ENCODE data around the gene IGIP.
A peak's percentile ranks its signal among the peaks of the same experiment; 100 is the strongest.

Gene IGIP

GRCh38 chr5:140111859-140112551, 13.7 kb upstream of the IGIP start:
- DNase-seq: no peak

- no peak for DNase-seq
Observed at GRCh38 chr5:140112685-140113179, 13.0 kb upstream of the IGIP start.

GRCh38 chr5:140113180-140113698, 12.5 kb upstream of the IGIP start:
- no peak for DNase-seq

GRCh38 chr5:140113699-140114263, 12.0 kb upstream of the IGIP start, which contains the start of gene PURA:
Gene PURA, plus strand, starts transcription at chr5:140114109. Its CDS starts 73 bp downstream, at chr5:140114182.
- DNase-seq: peak; percentile 87

GRCh38 chr5:140114341-140115185, 11.2 kb upstream of the IGIP start:
- DNase-seq: peak; percentile 43

DNA sequence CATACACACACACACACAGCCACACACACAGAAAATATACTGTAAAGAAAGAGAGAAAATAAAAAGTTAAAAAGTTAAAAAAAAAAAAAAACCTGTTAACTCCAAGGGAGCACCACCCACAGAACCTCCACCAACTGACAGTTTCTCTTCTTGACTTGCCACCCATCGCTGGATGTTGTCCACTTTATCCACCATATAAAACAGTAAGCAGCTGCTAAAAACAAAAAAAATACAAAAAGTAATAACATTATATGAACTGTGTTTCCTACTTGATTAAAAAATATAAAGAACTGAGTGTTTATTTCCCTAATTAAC, 10.6 kb upstream of the IGIP start:
- DNase-seq: no peak

- no peak for DNase-seq
Observed at GRCh38 chr5:140116716-140117115, 9.0 kb upstream of the IGIP start.

DNA sequence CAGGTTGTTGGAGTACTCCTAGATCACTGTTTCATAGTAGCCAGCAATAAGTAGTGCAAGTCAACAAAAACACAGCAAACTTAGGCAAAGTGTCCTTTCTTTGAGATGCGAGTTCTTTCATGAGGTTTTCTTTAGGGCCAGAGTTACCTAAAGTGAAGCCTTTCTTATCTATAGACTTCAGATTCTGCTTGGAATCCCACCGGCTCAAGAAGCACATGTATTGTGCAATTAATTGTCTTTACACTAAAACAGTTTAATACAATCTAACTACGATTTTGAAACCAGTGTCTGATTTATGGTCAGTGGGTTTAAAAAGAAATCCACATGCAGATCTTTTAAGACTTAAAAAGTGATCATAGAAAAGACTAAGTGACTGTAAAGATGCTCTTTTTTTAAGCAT, 8.2 kb upstream of the IGIP start:
- no peak for DNase-seq

GRCh38 chr5:140118302-140118936, 7.3 kb upstream of the IGIP start:
- no peak for DNase-seq

GRCh38 chr5:140126315-140127012, 727 bp downstream of the IGIP start:
- no peak for DNase-seq

DNA sequence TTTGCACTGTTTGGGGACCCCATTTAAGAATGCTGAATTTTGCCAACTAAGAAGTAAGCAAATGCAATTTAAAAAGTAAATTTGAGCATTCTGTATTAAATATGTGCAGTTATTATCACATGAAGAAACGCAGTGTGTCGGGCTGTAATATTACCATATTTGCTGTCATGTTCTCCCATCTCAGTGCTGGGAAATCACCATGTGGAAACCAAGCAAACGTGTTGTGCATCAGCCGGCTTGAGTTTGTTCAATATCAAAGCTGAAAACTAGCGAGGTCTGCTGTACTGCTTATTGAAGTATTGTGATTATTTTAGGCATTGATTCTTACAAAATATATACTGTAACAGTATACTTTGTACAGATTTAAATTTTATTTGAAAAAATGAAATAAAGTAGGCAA, 2.6 kb downstream of the IGIP start:
- DNase-seq: no peak

DNA sequence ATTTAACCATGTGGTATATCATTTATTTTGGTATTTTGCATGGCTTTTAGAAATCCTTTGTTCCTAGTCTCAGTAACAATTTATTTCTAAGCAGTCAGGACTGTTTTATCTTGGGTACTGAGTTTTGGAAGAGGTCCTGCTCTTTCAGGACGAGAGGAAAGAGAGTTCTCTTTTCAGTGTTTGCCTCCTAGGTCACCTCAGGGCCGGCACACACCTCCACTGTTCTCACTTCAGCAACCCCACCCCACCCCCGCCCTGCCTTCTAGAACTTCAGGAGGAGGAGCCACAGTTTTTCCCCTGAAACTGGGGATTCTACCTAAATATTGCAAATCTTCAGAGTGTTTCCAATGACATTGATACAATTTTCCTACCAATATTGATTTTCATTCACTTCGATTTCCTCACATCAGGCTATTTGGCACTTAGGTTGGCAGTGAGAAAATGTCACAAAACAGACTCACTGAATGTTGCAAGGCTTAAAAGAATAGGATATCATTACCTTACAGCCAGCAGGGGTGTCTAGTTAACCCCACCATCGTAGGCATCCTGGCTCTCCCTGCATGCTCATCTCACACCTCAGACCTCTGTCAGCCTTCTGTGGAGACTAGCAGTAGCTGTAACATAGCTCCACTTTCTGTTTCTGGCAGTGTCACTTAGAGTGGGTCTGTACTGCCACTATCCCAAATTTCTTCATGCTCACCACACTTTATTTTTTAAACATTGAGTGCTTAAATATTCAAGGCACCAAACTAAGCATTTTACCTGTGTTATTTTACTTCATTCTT, 5.4 kb downstream of the IGIP start:
- DNase-seq: no peak

- DNase-seq: peak; percentile 95
Observed at GRCh38 chr5:140131967-140132409, 6.3 kb downstream of the IGIP start.

GRCh38 chr5:140133514-140134167, 7.9 kb downstream of the IGIP start:
- DNase-seq: peak; percentile 78

DNA sequence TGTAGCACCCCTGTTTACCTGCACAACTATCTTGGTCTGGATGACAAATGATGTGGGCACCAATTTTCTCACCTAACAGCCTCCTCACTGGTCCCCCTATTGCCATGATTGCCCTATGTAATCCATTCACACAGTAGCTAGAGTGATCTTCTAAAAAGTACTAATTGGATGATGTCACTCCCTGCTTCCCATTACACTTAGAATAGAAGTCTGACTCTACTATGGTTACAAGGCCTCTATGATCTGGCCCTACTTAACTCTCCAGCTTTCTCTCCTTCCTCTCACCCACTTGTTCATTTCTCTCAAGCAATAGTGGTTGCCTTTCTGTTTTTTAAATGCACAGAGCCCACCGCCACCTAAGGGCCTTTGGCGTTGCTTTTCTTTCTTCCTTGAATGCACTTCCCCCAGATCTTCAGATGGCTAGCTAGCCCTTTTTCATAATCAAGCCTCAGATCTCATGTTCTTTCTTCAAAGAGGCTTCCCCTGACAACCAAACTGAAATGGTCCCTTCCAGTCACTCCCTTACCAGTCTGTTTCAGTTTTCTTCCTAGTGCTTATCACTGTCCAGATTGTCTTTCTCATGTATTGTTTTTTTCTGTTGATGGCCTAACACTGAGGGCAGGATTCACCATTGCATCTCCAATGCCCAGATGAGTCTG, 8.7 kb downstream of the IGIP start:
- no peak for DNase-seq

- no peak for DNase-seq
Observed at GRCh38 chr5:140135127-140135526, 9.4 kb downstream of the IGIP start.

DNA sequence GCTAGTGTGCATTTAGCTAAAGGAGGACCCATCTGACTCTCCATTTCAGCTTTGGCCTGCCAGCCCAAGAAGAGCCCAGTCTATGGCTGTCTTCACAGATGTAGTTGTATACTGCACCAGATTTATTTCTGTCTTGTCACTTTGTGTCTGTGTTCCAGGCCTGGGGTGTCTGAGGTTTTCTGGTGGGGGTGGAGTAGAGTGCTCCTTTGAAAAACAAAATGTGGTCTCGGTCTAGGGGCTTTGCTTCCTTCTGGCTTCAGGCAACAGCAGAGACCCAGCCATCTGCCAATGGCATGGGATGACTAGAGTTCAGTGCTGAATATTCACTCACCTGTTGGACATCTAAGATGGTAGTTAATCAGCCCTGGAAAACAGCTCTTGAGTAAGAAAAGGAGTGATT, 10.9 kb downstream of the IGIP start:
- no peak for DNase-seq

DNA sequence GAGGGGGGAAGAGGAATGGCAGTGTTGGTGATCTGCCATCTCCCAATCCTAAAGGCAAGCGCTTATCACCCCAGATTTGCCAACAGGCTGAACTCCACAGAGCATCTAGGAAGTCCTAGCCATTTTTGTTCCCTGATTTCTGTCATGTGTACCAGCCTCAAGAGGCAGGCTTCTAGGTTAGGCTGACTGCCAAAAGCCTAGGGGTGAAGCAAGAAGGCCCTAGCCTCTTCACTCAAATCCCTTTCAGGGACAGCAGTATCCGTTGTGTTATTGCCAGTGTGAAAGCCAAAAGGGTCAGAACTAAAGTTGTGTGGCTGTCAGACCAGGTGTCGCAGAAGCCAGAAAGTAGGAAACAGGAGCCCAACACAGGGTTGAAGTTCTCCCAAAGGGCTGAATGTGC, 14.7 kb downstream of the IGIP start:
- DNase-seq: no peak

DNA sequence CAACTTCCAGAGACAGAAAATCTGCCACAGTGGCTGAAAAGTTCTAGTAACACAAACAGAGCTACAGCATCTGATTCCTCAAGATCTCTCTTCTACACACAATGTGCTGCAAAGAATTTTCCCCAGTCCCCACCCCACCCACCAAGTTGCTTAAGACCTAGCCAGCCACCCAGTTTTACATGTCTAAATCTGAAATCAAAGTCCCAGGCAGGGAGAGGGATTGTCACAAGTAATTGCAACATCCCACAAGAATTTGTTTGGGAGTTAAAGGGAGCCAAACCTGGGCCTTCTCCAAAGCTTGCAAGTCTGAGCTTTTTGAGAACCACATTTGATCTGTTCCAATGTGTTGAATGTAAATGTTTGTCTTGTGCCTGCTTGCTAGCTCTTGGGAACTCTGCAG, 15.5 kb downstream of the IGIP start:
- DNase-seq: no peak

- DNase-seq: no peak
Observed at GRCh38 chr5:140142246-140142645, 16.5 kb downstream of the IGIP start.

- DNase-seq: no peak
Observed at GRCh38 chr5:140142856-140143255, 17.1 kb downstream of the IGIP start.
